HK-2 (cell line): Measurements from ENCODE around the gene CAB39L.
"Not testable (repeated sequence)": the region's sequence is repeated elsewhere in the genome, so short reads cannot be mapped to it uniquely, and the experiment has no call there.

Experiments
- DNase-seq: peaks from one replicate; pipeline ENCODE4 v3.0.0-alpha.2; 2018; ENCODE audit not compliant: unreplicated experiment

CAB39L gene

DNA sequence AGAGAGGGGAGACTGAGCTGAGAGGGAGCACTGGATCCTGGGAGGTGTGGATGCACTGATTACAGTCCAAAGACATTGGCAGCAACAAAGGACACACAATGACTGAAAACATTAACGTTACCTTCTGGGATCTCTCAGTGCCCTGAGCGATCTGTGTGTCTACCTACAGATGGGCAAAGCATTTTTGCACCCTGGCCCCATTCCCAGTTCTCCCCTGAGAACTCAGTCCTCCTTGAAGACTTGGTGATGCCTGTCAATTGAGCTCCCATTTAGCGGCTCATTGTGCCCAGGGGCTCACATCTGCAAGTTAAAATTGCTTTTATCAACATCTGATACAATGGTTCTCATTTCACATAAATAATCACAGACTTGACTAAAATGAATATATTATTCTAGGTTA, 133.6 kb downstream of the CAB39L start:
- no peak for DNase-seq

DNA sequence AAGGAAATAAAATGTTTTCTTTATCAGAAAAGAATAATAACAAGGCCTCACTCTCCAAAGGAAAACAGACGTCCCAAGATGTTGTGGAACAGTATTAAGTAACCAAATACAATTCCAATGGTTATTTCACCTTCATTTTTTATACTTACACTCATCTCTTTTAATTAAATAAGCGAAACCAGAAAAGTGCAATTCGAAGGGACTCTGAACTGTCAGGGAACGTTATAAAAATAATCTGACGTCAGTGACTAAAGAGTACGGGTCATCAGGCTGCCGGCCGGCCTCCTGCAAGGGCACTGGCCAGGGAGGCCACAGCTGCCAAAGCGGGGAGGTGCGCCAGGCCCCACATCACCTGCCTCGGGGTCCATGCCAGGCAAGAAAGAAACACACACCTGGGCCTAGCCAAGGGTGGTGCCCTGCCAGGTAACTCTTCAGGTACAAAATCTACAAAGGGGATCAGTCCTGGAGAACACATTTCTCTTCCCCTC, 134.9 kb downstream of the CAB39L start:
- DNase-seq, result no peak

DNA sequence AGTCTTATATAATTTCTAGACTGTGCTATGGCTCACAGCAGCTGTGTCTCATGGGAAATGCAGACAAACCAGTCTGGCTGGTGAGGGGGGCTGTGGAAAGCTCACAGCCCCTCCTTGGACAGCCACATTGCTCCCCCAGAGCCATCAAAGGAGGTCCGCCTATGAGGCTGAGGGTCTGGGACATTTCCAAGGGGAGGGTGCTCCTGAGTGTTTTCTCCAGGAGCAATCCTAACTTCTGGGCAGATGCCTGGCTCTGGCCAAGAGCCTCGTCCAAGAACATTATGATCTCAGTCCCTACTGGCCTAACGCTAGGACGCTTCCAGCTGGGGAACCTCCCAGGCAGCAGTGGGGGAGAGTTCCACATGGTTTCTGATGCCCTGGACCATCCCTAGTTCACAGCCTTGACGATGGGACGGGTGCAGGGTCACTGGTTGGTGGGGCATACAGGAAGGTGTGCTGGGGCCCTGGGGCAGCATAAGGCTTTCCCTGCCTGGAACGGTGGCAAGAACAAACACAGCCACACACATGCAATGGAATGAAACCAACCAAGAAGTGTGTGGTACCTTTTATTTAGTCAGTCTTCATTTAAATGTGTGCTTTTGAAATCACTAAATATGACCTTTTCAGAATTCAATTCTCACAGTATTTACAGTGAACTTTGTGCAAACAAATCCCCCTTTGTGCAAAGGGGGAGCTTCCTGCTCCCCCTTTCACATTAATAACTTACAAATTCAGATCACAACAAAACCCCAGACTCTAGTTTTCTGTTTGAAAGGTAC, 135.6 kb downstream of the CAB39L start:
- DNase-seq, result no peak

DNA sequence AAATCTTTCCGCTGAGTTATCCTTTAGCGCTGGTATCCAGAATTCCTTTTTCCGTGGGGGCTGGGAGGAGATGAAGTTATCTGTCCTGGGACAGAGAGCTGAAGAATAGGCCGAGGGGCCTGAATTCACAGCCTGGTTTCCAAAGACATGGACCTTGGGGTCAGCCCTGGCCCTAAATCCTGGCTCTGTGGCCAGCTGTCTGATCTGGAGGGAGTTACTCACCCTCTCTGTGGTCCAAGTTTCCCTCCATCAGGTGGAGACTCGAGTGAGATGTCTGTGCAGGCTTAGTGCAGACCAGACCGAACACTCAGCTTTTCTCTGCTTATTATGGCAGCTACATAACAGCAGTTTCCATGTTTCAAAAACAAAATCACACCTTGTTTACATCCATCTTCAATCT, 136.5 kb downstream of the CAB39L start:
- DNase-seq, result no peak

DNA sequence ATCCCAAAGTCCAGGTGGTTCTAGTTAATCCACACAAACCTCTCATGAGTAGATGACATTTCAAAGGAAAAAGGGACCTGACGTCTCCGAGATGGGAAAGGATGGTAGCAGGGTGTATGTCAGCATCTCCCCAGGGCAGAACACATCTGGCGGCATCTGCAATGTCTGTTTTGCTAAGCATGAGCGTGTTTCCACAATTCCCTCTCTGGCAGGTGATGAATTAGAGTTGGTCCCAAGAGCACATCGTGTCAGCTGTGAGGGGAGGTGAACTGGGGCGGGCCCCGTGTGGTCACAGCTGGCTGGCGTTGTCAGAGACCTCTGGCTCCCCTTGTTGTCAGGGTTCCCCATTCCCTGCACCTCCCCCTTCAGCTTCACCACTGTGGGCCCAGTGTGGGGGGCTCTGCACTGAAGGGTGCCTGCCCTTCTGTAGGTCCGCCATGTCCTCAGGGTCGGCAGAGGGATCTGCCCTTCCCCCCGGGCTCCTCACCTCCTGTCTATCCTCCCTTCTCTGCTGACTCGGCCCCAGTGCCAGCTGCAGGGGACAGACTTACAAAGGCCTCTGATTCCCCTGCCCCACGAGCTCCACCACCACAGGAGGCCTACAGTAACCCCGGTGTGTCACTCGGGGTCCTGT, 138.0 kb downstream of the CAB39L start:
- DNase-seq, result no peak

DNA sequence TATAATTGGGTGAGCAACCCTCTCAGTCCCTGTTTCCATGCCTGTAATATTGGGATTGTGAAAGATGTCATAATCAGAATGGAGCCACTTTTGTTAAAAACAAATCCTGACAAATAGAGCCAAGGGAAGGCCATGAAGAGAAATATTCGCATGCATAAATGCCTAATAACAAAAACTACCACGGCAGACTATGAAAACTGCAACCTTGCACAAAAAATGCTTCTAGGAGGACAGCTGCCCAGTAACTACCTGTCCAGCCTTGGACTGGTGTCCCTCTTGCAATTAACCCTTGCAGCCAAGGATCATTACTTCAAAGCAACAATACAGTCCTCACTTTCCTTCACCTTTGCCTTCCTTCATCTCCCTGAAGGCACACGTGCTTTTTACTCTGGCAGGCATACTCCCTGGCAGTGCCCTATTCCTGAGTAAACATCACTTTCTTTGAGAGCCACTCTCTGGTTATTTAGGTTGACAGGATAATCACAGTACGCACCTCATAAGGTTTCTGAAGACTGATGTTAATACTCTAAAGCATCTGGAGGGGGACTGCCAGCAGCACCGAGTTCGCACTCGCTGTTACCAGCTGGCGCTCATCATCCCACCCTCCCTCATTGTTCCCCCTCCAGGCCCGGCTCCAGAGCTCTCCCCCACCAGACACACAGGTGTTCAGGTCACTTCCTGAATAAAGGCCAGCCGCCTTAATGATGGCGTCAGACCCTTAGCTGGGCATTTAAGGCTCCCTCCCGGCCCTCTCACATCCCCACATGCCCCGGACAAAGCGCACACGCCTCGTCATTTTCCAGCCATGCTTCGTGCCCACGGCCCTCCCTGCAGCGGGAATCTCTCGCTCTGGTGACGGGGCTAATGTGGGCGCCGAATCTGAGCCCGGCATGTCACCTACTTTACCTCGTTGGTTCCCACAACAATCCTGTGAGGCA, 138.8 kb downstream of the CAB39L start:
- DNase-seq, result no peak

DNA sequence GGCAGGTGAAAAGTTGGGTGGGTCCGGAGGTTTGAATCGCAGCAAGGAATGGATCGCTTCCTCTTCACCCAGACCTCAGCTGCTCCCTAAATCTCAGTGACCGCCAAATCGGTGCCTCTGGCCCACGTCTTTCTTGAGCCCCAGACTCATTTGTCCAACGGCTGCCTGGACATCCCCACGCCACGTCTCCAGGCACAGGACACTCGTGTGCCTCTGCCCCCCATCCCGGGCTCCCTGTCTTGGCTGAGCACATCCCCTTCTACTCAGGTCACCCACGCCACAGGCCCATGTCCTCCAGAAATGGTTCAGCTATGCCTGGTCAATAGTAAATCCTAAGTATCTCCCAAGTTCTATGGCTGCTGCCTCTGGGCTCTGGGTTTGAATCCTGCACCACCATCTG, 139.5 kb downstream of the CAB39L start:
- DNase-seq, result no peak

DNA sequence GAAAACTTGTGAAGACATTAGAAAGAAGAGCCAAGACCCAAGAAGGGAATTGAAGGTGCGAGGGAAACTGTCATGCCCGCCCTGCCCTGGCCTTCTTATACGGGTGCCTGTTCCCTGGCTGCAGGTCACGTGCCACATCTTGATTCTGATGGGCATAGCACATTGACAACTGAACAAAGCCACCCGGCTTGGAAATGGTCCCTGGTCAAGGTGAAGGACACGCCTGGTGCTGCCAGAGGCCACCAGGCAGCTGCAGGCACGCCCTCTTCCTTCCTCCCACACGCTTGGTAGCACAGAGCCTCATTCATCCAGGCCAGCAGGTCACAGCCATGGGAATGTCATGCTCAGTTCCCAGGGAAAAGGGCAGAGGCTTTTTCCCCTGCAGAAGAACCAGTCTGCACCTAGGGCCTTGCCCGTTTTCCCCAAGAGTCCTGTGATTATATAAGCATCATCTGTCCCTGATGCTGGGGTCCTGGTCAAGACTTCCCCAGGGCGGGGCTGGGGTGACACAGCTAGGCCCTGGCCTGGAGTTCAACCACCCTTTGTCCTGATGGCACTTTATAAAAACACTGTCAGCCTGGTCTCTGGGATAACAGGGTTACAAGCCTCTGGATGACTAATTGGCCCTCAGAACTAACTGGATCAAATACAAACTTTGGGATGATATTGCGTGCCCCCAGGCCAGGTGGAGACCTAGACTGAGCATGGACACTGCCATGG, 140.2 kb downstream of the CAB39L start:
- DNase-seq, result no peak

DNA sequence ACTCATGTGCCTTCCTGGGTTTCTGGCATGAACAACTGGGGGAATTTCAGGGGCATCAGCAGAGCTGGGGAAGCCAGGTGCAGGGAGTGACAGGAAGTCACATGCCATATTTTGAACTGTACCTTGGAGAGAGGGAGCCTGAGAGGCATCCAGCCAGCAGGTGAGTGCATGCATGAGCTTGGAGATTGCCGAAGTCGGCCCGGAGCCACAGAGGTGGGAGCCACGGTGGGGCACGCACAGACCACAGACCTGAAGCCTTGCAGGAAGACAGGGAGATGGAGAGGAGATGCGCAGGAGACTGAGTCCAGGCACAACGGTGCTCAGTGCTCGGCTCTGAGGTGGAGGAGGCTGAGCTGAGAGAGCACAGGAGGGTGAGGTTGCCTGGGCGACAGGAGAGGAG, 141.0 kb downstream of the CAB39L start:
- no peak for DNase-seq

DNA sequence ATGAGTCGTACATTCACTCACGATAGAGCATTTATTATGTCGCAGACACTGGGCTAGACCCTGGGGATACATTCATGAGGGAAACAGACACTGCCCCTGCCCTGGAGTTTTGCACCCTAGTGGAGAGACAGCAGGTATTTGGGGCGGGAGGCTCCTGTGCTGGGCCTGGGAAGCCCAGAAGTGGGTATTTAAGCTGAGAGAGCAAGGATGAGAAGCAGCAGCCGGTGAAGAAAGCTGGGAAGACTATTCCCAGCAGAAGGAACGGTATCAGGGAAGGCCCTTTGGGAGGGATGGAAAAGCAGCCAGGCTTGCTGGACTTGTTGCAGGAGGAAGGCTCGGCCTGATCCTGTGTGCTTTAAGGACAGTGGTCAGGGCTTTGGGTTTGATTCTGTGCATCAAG, 141.6 kb downstream of the CAB39L start:
- no peak for DNase-seq

DNA sequence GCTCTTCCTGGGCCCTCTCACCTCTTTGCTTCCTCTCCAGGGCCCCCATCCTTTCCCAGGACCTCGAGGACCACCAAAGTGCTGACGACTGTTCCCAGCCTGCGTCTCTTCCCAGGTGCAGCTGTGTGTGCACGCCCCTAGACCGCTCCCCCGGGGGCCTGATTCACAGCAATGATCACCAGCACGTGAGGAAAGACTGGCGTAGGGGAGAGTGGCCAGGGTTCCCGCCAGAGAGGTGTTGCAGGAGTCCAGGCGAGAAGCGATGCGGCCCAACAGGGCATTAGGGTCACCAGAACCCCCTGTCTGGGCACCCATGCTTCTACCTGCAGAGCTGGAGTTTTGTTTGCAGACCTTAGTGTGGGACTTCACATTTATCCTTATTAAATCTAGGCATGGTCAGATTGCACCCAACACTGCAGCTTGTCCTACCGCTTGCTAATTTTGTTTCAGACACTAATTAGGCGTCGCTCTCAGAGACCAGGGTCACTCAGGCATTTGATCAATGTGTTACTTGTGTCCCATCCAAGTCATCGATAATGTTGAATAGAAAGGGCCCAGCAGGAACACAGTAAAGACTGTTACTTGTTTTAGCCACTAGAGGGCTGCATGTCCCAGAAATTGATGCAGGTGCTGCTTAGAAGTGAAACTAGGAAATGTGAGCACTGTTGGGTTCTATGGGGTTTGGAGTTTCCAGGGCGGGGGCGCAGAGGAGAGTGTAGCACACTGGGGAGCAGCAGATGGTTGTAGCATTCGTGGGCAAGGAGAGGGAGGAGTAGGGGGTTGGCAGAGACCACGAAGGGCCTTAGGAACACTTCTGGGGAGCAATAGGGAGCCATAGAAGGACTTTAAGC, 142.9 kb downstream of the CAB39L start:
- DNase-seq, result peak; percentile 22

DNA sequence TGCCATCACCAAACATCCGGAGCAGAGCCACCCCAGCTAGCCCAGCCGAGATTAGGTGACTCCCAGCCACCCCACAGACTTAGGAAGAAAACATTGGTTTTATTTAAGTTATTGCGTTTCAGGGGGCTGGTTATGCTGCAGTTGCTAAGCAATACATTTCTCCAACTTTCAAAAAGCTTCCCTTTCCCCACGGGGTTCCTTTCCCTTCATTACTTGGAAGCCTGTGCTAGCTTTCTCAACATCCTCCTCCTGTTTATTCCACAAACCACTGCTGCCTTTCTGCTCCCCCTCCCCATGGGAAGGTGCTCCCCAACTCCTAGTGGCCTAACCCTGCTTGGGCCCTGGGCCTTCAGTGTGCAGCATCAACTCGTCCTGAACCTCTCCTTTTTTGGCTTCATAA, 143.6 kb downstream of the CAB39L start:
- no peak for DNase-seq

DNA sequence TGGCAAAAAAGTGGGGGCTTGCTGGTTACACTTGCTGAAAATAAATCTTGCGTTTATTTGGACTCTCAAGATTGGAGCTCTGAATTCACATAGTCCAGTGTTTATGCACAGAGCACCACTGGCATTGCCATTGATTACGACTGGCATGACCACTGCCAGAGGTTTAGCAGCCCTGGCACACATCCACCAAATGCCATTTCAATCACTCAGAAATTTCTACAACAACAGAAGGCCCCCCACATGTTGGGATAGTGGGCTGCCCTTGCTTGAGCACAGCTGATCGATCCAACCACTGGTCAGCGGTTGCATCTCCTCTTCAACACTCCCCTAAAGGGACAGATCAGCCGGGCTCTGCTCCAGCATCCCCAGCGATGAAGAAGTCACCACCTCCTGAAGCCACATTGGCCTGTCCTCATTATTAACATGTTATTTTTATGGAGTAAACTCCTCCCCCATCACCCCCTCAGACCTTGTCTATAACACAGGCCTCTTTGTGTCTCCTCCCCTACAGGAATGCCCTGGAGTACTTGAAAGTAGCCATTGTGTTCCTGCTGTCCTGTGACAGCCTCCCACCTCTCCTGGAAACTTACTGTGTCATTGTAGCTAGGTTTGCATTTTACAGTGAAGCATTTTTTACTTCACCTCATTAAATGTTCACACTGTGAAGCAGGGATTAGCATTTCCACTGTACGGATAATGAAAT, 144.8 kb downstream of the CAB39L start:
- DNase-seq, result no peak

DNA sequence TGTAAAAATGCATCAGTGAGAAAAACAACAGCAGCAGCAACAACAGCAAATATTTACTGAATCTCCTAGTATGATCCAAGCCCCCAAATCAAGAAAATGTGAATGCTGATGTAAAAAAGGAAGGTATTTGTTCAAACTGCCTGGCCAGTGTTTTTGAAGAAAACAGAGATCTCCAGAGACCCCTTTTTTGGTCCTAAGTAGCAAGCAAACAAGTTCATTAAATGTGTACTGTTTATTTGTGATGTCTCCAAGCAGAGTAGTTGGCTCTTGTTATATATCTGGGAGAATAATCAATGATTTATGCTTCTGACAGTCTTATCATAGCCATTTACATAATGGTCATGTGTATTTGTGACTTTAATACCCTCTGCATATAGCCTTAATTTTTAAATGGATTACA, 145.4 kb downstream of the CAB39L start:
- DNase-seq, result no peak

DNA sequence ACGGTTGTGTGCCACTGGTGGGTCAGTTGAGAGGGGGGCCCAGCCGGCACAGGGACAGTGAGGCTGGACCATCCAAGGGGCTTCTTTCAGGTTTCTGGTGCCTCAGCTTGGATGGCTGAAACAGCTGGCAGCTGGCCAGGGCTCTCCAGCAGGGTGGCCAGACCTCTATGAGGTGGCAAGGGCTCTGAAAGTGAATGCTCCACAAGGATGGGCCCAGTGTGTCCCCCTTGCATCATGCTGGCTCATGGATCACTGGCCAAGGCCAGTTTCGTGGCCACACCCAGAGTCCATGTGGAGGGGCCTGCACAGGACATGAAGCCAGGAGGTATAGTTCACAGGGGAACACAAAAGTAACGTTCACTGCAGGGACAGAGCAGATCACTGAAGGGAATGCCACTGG, 146.5 kb downstream of the CAB39L start:
- no peak for DNase-seq

DNA sequence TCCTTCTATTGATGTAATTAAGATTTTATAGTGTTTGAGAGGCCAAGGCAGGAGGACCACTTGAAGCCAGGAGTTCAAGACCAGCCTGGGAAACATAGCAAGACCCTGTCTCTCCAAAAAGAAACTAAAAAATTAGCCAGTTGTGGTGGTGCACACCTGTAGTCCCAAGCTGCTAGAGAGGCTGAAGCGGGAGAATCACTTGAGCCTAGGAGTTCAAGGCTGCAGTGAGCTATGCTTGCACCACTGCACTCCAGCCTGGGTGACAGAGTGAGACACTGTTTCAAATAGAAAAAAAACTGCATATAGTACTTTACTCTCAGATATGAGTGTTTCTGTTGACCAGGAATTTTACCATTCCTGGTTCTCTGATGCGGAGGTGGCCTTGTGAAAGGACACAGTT, 147.2 kb downstream of the CAB39L start:
- no peak for DNase-seq

DNA sequence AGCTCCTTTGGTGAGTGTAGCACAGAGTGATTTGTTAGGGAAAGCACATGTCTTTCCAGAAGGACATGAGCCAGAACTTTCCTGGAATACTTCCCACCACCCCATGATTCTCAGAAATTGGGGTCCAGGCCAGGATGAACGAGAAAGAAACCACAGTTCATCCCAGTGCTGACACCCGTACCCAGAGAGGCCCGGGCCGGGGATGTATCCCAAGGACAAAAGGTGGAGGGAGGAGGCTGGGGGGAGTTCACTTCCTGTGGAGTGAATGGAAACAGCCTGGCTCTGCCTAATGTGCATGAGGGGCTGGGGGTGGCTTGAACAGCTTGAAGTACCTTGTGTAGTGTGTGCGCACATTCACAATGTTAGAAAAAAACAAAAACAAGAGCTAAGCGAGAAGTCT, 148.6 kb downstream of the CAB39L start:
- no peak for DNase-seq

DNA sequence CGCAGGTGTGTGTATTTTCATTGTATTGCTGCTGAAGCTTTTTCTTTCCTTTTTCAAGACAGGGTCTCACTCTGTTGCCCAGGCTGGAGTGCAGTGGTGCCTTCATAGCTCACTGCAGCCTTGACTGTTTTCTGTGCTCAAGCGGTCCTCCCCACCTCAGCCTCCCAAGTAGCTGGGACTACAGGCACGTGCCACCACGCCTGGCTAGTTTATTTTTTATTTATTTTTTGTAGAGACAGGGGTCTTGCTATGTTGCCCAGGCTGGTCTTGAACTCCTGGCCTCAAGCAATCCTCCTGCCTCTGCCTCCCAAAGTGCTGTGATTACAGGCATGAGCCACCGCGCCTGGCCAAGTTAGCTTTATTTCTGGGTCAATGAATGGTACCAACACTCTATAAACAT, 149.1 kb downstream of the CAB39L start:
- not testable (repeated sequence) for DNase-seq

DNA sequence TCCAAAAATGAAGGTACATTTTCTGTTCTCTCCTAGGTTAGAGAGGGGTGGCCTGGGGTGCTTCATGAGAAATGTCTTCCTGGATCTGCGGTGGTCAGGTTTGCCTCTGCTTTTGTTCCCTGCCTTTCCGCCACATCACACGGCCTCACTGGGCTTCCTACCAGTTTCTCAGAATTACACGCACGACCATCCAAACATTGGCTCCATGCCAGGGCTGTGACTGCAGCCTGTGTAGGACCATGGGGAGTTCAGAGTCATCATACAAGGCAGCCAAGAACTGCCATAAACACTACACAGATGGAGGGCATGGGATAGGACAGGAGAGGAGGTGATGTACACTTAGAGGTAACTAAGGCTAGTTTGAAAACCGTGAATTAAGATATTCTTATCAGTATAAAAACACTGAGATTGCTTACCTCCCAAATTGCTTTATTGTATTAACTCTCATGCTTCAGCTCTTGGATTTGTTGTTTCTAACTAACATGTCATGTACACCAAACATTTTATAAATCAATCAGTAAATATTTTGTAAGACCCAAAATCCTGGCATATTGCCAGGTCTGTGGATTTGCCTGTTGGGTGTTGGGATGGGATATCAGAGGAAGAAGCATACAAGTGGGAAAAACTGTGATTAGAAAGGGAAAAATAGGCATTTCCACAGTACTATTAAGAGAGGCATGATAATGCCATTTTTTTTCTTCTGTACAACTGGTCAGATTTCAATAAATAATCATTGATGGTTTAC, 150.9 kb downstream of the CAB39L start:
- DNase-seq, result no peak
